Measurements from ENCODE around the gene MEIOB.
"Not testable (repeated sequence)": the region's sequence is repeated elsewhere in the genome, so short reads cannot be mapped to it uniquely, and the experiment has no call there.

Gene MEIOB

GRCh38 chr16:1907226-1907860 lies 35.4 kb upstream of the MEIOB start:
- DNase-seq (ENCODE audit: insufficient read length, low spot score), result no peak
- no peak for FAIRE-seq

- DNase-seq (ENCODE audit: insufficient read length, low spot score) (no peak), FAIRE-seq (no peak)
Measured at GRCh38 chr16:1906846-1907165, 34.8 kb upstream of the MEIOB start.

- no peak for DNase-seq (ENCODE audit: insufficient read length, low spot score)
Measured at GRCh38 chr16:1906055-1906845, 34.3 kb upstream of the MEIOB start.

GRCh38 chr16:1903845-1904840 lies 32.2 kb upstream of the MEIOB start:
- DNase-seq (ENCODE audit: insufficient read length, low spot score), result no peak
- FAIRE-seq, result no peak

More at GRCh38 chr16:1906055-1906845, 34.3 kb upstream of the MEIOB start:
- no peak for FAIRE-seq

- no peak for FAIRE-seq
- DNase-seq (ENCODE audit: insufficient read length, low spot score), result no peak
Measured at GRCh38 chr16:1903220-1903574, 31.2 kb upstream of the MEIOB start.

GRCh38 chr16:1902547-1903219 lies 30.7 kb upstream of the MEIOB start:
- DNase-seq (ENCODE audit: insufficient read length, low spot score) (no peak), FAIRE-seq (no peak)

- FAIRE-seq (no peak), DNase-seq (ENCODE audit: insufficient read length, low spot score) (no peak)
Measured at GRCh38 chr16:1900452-1900774, 28.4 kb upstream of the MEIOB start.

GRCh38 chr16:1899641-1900451 lies 27.9 kb upstream of the MEIOB start:
- DNase-seq (ENCODE audit: insufficient read length, low spot score) (no peak), FAIRE-seq (no peak)

- not testable (repeated sequence) for DNase-seq (ENCODE audit: insufficient read length, low spot score); FAIRE-seq
Measured at GRCh38 chr16:1897692-1898091, 25.7 kb upstream of the MEIOB start.

- DNase-seq (ENCODE audit: insufficient read length, low spot score) (no peak), FAIRE-seq (no peak)
Measured at GRCh38 chr16:1895949-1896675, 24.1 kb upstream of the MEIOB start.

- FAIRE-seq, result no peak
- no peak for DNase-seq (ENCODE audit: insufficient read length, low spot score)
Measured at GRCh38 chr16:1895068-1895467, 23.1 kb upstream of the MEIOB start.

GRCh38 chr16:1890708-1891050 lies 18.7 kb upstream of the MEIOB start:
- DNase-seq (ENCODE audit: insufficient read length, low spot score) (no peak), FAIRE-seq (no peak)

- DNase-seq (ENCODE audit: insufficient read length, low spot score) (no peak), FAIRE-seq (no peak)
Measured at GRCh38 chr16:1890024-1890707, 18.2 kb upstream of the MEIOB start.

- FAIRE-seq (no peak), DNase-seq (ENCODE audit: insufficient read length, low spot score) (no peak)
Measured at GRCh38 chr16:1887711-1888354, 15.9 kb upstream of the MEIOB start.

GRCh38 chr16:1884889-1885288 lies 12.9 kb upstream of the MEIOB start:
- DNase-seq (ENCODE audit: insufficient read length, low spot score) (no peak), FAIRE-seq (no peak)

GRCh38 chr16:1884155-1884760 lies 12.3 kb upstream of the MEIOB start:
- DNase-seq (ENCODE audit: insufficient read length, low spot score) (no peak), FAIRE-seq (no peak)

- not testable (repeated sequence) for FAIRE-seq
Measured at GRCh38 chr16:1881172-1881571, 9.2 kb upstream of the MEIOB start.

GRCh38 chr16:1879477-1879876 lies 7.5 kb upstream of the MEIOB start:
- DNase-seq (ENCODE audit: insufficient read length, low spot score), result no peak
- FAIRE-seq, result no peak

More at GRCh38 chr16:1881172-1881571, 9.2 kb upstream of the MEIOB start:
- DNase-seq (ENCODE audit: insufficient read length, low spot score), result not testable (repeated sequence)

All from GM19239 (cell line).